Measurements from ENCODE around the gene SWAP70. TPM values are rescaled to one million over a fixed set of nuclear protein-coding genes. Genes with fewer than 3 reads are reported as not detected.

The SWAP70 gene
- total and polyA plus RNA-seq, 2 donors (not counting 1 experiment from before 2014, with no cell fraction given) = 45.1 to 74.4 TPM

- Histone ChIP-seq H4K20me1 (ENCODE audit: control insufficient read depth, extremely low read depth, insufficient read depth, low read length) (no peaks in the 10 kb centered on the region), H3K9me3 (ENCODE audit: control insufficient read depth, insufficient read depth, low read depth, low read length) (no peaks in the 10 kb centered on the region), H2AFZ (ENCODE audit: low read length) (no peak overlapping the region), H3K4me1 (ENCODE audit: control insufficient read depth, extremely low read depth, insufficient read depth, low read length) (peaks cover 32% of the 10 kb centered on the region), H3K4me2 (ENCODE audit: extremely low read depth, insufficient read depth, low read length) (no peak overlapping the region), H3K36me3 (ENCODE audit: control insufficient read depth, insufficient read depth, low read length) (no peaks in the 10 kb centered on the region), H3K4me3 (replicated peaks in 1 of 4; ENCODE audit: control extremely low read depth in 1 of 4, insufficient read depth in 1 of 4, low read depth in 3 of 4, low read length in 4 of 4) (no peak overlapping the region), H3K9ac (ENCODE audit: insufficient read depth, low read length) (no peak overlapping the region), H3K27ac (ENCODE audit: insufficient read depth, low read length) (peak overlapping the region; percentile 80), H3K79me2 (ENCODE audit: control insufficient read depth, insufficient read depth, low read length) (no peaks in the 10 kb centered on the region), H3K27me3 (ENCODE audit: control insufficient read depth, insufficient read depth, low read length) (no peaks in the 10 kb centered on the region)
- TF ChIP-seq CTCF (conservative IDR thresholded peaks at IDR 0.05 in 1 of 2, IDR thresholded peaks at IDR 0.05 in 1 of 2; ENCODE audit: low read depth in 1 of 2, low read length in 2 of 2) (no peak), EZH2 (IDR thresholded peaks at IDR 0.05; ENCODE audit: low read length, missing control alignments) (no peak)
- DNase-seq (ENCODE audit: low read depth in 2 of 2) = peak; percentile 91 to 93
These were observed 101.6 kb downstream of the SWAP70 start for GRCh38 chr11:9765320-9766101.

GRCh38 chr11:9769621-9770020 lies 105.7 kb downstream of the SWAP70 start:
- no peaks in the 10 kb centered on the region for H3K27me3 ChIP-seq (ENCODE audit: control insufficient read depth, insufficient read depth, low read length)
- H3K27ac ChIP-seq (ENCODE audit: insufficient read depth, low read length) = no peak overlapping the region
- no peak overlapping the region for H3K9ac ChIP-seq (ENCODE audit: insufficient read depth, low read length)
- H3K79me2 ChIP-seq (ENCODE audit: control insufficient read depth, insufficient read depth, low read length) = no peaks in the 10 kb centered on the region
- TF ChIP-seq CTCF (conservative IDR thresholded peaks at IDR 0.05 in 1 of 2, IDR thresholded peaks at IDR 0.05 in 1 of 2; ENCODE audit: low read depth in 1 of 2, low read length in 2 of 2) (no peak), EZH2 (IDR thresholded peaks at IDR 0.05; ENCODE audit: low read length, missing control alignments) (no peak)
- no peak overlapping the region for H3K4me3 ChIP-seq (replicated peaks in 1 of 4; ENCODE audit: control extremely low read depth in 1 of 4, insufficient read depth in 1 of 4, low read depth in 3 of 4, low read length in 4 of 4)
- no peak overlapping the region for H2AFZ ChIP-seq (ENCODE audit: low read length)
- DNase-seq (ENCODE audit: low read depth in 2 of 2) = no peak
- H3K9me3 ChIP-seq (ENCODE audit: control insufficient read depth, insufficient read depth, low read depth, low read length) = no peaks in the 10 kb centered on the region
- no peaks in the 10 kb centered on the region for H4K20me1 ChIP-seq (ENCODE audit: control insufficient read depth, extremely low read depth, insufficient read depth, low read length)
- H3K4me1 ChIP-seq (ENCODE audit: control insufficient read depth, extremely low read depth, insufficient read depth, low read length) = peaks cover 22% of the 10 kb centered on the region
- no peak overlapping the region for H3K4me2 ChIP-seq (ENCODE audit: extremely low read depth, insufficient read depth, low read length)
- no peaks in the 10 kb centered on the region for H3K36me3 ChIP-seq (ENCODE audit: control insufficient read depth, insufficient read depth, low read length)

GRCh38 chr11:9771071-9771511 lies 107.2 kb downstream of the SWAP70 start:
- no peaks in the 10 kb centered on the region for H4K20me1 ChIP-seq (ENCODE audit: control insufficient read depth, extremely low read depth, insufficient read depth, low read length)
- peak in 1 of 2 donors; percentile 35 for DNase-seq (ENCODE audit: low read depth in 2 of 2)
- H3K4me2 ChIP-seq (ENCODE audit: extremely low read depth, insufficient read depth, low read length) = no peak overlapping the region
- TF ChIP-seq CTCF (conservative IDR thresholded peaks at IDR 0.05 in 1 of 2, IDR thresholded peaks at IDR 0.05 in 1 of 2; ENCODE audit: low read depth in 1 of 2, low read length in 2 of 2) (no peak), EZH2 (IDR thresholded peaks at IDR 0.05; ENCODE audit: low read length, missing control alignments) (no peak)
- H3K4me3 ChIP-seq (replicated peaks in 1 of 4; ENCODE audit: control extremely low read depth in 1 of 4, insufficient read depth in 1 of 4, low read depth in 3 of 4, low read length in 4 of 4) = no peak overlapping the region
- no peak overlapping the region for H3K9ac ChIP-seq (ENCODE audit: insufficient read depth, low read length)
- H3K79me2 ChIP-seq (ENCODE audit: control insufficient read depth, insufficient read depth, low read length) = no peaks in the 10 kb centered on the region
- H3K4me1 ChIP-seq (ENCODE audit: control insufficient read depth, extremely low read depth, insufficient read depth, low read length) = peaks cover 18% of the 10 kb centered on the region
- H3K36me3 ChIP-seq (ENCODE audit: control insufficient read depth, insufficient read depth, low read length) = no peaks in the 10 kb centered on the region
- no peak overlapping the region for H2AFZ ChIP-seq (ENCODE audit: low read length)
- H3K9me3 ChIP-seq (ENCODE audit: control insufficient read depth, insufficient read depth, low read depth, low read length) = no peaks in the 10 kb centered on the region
- no peak overlapping the region for H3K27ac ChIP-seq (ENCODE audit: insufficient read depth, low read length)
- H3K27me3 ChIP-seq (ENCODE audit: control insufficient read depth, insufficient read depth, low read length) = no peaks in the 10 kb centered on the region

Measured in fibroblast of lung (primary cell).